ENCODE data around the gene TNFAIP1. TPM values are rescaled to one million over a fixed set of nuclear protein-coding genes. Genes with fewer than 3 reads are reported as not detected.

TNFAIP1 gene
- total RNA-seq, 4 donors from 2014 or later = 18.8 to 36.5 (median 25.5) TPM

DNA sequence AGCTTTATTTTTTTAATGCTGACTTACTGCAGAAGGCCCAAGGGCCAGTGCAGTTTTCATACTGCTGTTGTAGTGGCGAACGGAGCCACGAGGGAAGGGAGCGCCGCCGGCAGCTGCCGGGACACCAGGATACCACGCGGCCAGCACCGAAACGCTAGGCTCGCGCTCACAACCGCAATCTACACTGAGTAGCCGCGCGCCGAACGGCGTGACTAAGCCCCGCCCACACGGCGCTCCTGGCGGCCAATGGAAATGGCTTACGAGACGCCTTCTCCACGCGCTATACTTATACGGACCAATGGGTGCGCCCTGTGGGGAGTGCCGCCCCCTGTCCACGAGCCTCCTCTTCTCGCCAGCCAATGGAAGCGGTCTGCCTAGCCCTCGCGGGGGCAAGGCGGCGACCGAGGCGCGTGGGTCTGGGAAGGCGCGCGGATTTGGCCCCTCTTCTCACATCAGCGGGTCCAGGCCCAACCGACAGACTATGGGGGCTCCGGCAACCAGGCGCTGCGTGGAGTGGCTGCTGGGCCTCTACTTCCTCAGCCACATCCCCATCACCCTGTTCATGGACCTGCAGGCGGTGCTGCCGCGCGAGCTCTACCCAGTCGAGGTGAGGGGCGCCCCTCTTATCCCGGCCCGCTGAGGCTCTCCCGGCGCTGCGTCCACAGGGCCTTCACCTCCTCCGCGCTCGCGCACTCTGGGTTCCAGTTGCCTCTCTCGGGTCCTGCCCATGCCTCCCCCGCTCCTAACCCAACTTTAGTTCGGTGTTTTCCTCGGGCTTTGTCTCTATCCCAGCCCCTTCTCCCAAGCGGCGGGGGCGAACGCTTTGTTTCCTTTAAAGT is 16.6 kb upstream of the TNFAIP1 start, which contains the start of gene TMEM97:
Gene TMEM97, plus strand, starts transcription at position 442 of the 839 bp plus-strand sequence. Its CDS starts 40 bp downstream, at position 482.
- intact Hi-C loops (cut with DNase I; ENCODE audit: low total_unique reads) = loop anchor here (1.0 kb wide), 2 partner anchors 16 to 38 kb away; partner anchors contain the start of genes IFT20, POLDIP2 and TNFAIP1
- in situ Hi-C loops (cut with MboI; ENCODE audit: low sequenced_read_pairs in 4 of 4) = no loop called here
- peak; percentile 97 to 99 for ATAC-seq

DNA sequence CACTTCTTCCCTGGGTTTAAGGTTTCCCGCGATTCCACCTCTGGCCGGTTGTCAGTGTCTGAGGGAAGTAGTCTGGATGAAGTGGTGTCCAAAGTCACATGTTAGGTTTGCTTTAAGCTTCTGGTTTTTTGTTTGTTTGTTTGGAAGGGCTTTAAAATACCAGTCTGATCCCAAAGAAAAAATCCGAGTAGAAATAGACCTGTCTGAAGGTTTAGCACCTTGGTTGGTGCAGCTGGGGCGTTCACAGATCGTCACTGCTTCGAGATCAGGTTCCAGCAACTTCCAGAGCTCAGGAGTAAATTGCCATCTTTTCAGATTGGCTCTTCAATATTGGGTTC is 16.0 kb upstream of the TNFAIP1 start:
- peak overlapping the region; percentile 79 to 91 (median 85) for H3K27ac ChIP-seq
- H3K36me3 ChIP-seq = no peaks in the 10 kb centered on the region
- H3K9me3 ChIP-seq = no peaks in the 10 kb centered on the region
- peaks cover 16 to 19% of the 10 kb centered on the region in 2 donors for H3K4me1 ChIP-seq
- in situ Hi-C loops (cut with MboI; ENCODE audit: low sequenced_read_pairs in 4 of 4) (no loop called here), intact Hi-C loops (cut with DNase I; ENCODE audit: low total_unique reads) (loop anchor here (1.0 kb wide), 2 partner anchors 16 to 38 kb away; partner anchors contain the start of genes IFT20, POLDIP2 and TNFAIP1)
- TF ChIP-seq, protein P1, sequence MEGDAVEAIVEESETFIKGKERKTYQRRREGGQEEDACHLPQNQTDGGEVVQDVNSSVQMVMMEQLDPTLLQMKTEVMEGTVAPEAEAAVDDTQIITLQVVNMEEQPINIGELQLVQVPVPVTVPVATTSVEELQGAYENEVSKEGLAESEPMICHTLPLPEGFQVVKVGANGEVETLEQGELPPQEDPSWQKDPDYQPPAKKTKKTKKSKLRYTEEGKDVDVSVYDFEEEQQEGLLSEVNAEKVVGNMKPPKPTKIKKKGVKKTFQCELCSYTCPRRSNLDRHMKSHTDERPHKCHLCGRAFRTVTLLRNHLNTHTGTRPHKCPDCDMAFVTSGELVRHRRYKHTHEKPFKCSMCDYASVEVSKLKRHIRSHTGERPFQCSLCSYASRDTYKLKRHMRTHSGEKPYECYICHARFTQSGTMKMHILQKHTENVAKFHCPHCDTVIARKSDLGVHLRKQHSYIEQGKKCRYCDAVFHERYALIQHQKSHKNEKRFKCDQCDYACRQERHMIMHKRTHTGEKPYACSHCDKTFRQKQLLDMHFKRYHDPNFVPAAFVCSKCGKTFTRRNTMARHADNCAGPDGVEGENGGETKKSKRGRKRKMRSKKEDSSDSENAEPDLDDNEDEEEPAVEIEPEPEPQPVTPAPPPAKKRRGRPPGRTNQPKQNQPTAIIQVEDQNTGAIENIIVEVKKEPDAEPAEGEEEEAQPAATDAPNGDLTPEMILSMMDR (IDR thresholded peaks at IDR 0.05 in 4 of 5, conservative IDR thresholded peaks at IDR 0.05 in 1 of 5) = no peak
- TF ChIP-seq POLR2A (IDR thresholded peaks at IDR 0.05) = no peak
- no peak for DNase-seq
- H3K4me3 ChIP-seq = peak overlapping the region; percentile 64 to 88 (median 71)
- H3K27me3 ChIP-seq = no peaks in the 10 kb centered on the region
- ATAC-seq = no peak

More for the DNA sequence above, 16.6 kb upstream of the TNFAIP1 start, which contains the start of gene TMEM97:
- Histone ChIP-seq H3K36me3 (no peaks in the 10 kb centered on the region), H3K27ac (peak within 1 kb of the TSS; percentile 79 to 91 (median 85)), H3K4me1 (peaks cover 16 to 19% of the 10 kb centered on the region in 2 donors), H3K4me3 (peak within 1 kb of the TSS; percentile 64 to 88 (median 71)), H3K27me3 (no peaks in the 10 kb centered on the region), H3K9me3 (no peaks in the 10 kb centered on the region)
- DNase-seq = peak; percentile 97
- TF ChIP-seq, protein P1 (IDR thresholded peaks at IDR 0.05 in 4 of 5, conservative IDR thresholded peaks at IDR 0.05 in 1 of 5) = peak in 4 of 5 experiments; percentile 8 to 24 (median 16)
- peak; percentile 58 to 59 for TF ChIP-seq POLR2A (IDR thresholded peaks at IDR 0.05)

DNA sequence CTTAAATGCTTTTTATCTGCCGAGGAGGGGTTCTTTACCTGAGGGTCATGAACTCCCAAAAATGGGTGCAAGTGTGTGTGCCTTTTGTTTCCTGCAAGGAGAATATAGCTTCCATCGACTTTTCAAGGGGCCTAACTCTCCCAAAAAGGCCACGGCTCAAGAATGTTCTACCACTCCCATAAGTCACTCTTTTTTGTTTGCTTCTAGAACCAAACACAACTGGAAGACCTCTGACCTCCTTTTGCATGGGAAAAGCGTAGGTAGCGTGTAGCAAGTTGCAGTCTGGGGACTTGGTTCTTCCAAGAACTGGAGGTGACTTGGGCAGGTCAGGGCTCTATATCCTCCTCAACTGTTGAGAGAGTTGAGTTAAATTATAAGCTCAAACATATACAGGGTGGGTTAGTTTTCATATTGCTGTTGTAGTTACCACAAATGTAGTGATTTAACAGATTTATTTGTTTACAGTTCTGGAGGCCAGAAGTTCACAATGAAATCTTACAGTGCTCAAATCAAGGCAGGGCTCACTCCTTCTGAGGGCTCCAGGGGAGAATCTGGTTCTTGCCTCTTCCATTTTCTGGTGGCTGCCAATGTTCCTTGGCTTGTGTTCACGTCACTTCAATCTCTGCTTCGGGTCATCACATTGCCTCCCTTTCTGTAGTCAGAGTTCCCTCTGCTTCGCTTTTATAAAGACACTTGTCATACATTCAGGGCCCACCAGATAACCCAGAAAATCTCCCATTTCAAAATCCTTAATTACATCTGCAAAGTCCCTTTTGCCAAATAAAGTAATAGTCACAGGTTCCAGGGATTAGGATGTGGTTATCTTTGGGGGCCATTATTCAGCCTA is 15.1 kb upstream of the TNFAIP1 start:
- peak overlapping the region in 1 of 4 donors; percentile 70 for H3K4me3 ChIP-seq
- peaks cover 16 to 19% of the 10 kb centered on the region in 2 donors for H3K4me1 ChIP-seq
- DNase-seq (no peak), ATAC-seq (no peak)
- no peaks in the 10 kb centered on the region for H3K9me3 ChIP-seq
- no peaks in the 10 kb centered on the region for H3K27me3 ChIP-seq
- H3K27ac ChIP-seq = peak overlapping the region in 1 of 4 donors; percentile 91
- intact Hi-C loops (cut with DNase I; ENCODE audit: low total_unique reads) (no loop called here), in situ Hi-C loops (cut with MboI; ENCODE audit: low sequenced_read_pairs in 4 of 4) (no loop called here)
- no peak for TF ChIP-seq POLR2A (IDR thresholded peaks at IDR 0.05)
- TF ChIP-seq, protein P1 (IDR thresholded peaks at IDR 0.05 in 4 of 5, conservative IDR thresholded peaks at IDR 0.05 in 1 of 5) = no peak
- H3K36me3 ChIP-seq = no peaks in the 10 kb centered on the region

DNA sequence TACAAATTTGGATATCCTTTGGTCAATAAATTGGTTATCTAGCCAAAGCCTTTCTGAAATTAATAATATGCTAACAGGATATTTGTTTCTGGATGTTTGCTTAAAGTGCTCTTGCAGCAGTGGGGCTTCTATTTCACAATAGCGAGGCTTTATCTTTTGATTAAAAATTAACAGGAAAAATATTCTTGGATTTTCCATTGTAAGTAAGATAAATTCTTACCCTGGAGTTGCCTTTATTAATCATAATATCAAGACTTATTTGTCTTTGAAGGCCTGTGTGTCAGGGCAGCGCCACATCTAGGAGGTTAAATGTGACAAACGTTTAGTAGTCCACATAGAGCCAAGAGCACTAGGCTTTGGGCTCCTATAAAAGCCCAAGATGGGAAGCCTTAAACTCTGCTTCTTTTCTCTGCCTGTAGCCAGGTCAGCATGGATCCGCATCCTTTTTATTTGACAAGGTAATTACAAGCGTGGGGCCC is 11.3 kb upstream of the TNFAIP1 start:
- H3K9me3 ChIP-seq = no peaks in the 10 kb centered on the region
- DNase-seq (no peak), ATAC-seq (no peak)
- H3K4me3 ChIP-seq = no peak overlapping the region
- no peak overlapping the region for H3K27ac ChIP-seq
- H3K4me1 ChIP-seq = peaks cover 10% of the 10 kb centered on the region in 2 donors
- peaks cover 0 to 26% of the 10 kb centered on the region in 2 donors for H3K36me3 ChIP-seq
- no peaks in the 10 kb centered on the region for H3K27me3 ChIP-seq
- in situ Hi-C loops (cut with MboI; ENCODE audit: low sequenced_read_pairs in 4 of 4) = no loop called here
- intact Hi-C loops (cut with DNase I; ENCODE audit: low total_unique reads) = no loop called here
- TF ChIP-seq, protein P1 (IDR thresholded peaks at IDR 0.05 in 4 of 5, conservative IDR thresholded peaks at IDR 0.05 in 1 of 5) = no peak
- no peak for TF ChIP-seq POLR2A (IDR thresholded peaks at IDR 0.05)
